ENCODE results near the gene NR1D1. TPM values are rescaled to one million over a fixed set of nuclear protein-coding genes. Genes with fewer than 3 reads are reported as not detected.

NR1D1 gene
- total RNA-seq, 1 experiment from 2014 or later: 7.5 TPM

GRCh38 chr17:40097087-40097486 is 3.3 kb downstream of the NR1D1 start:
- DNase-seq (ENCODE audit: unreplicated experiment): no peak
- no peak overlapping the region for H3K27ac Mint-ChIP-seq (ENCODE audit: low read depth, unreplicated experiment)
- ChIA-PET POLR2A (interaction anchor here (0.6 to 7.5 kb wide), 9 partner anchors 12 to 1417 kb away, joined by 3 to 340 read pairs (median 82); partner anchors contain the start of genes CASC3, MSL1 and THRA), CTCF (interaction anchor here (0.6 to 8.0 kb wide), 7 partner anchors 11 to 547 kb away, joined by 3 to 86 read pairs (median 4); partner anchors contain the start of gene MED24)
- peaks cover 64% of the 10 kb centered on the region for H3K36me3 Mint-ChIP-seq (ENCODE audit: insufficient read depth, unreplicated experiment)
- no peak for TF ChIP-seq CTCF (IDR thresholded peaks at IDR 0.05; ENCODE audit: unreplicated experiment)
- peaks cover 31% of the 10 kb centered on the region for H3K4me1 Mint-ChIP-seq (ENCODE audit: insufficient read depth, unreplicated experiment)
- H3K27me3 Mint-ChIP-seq (ENCODE audit: insufficient read depth, unreplicated experiment): no peaks in the 10 kb centered on the region
- no peaks in the 10 kb centered on the region for H3K9me3 Mint-ChIP-seq (ENCODE audit: unreplicated experiment)
- no TSS peak for BruUV-seq (replicated peaks)
- H3K4me3 Mint-ChIP-seq (ENCODE audit: unreplicated experiment): no peak overlapping the region
- intact Hi-C loops (cut with micrococcal nuclease): no loop called here

DNA sequence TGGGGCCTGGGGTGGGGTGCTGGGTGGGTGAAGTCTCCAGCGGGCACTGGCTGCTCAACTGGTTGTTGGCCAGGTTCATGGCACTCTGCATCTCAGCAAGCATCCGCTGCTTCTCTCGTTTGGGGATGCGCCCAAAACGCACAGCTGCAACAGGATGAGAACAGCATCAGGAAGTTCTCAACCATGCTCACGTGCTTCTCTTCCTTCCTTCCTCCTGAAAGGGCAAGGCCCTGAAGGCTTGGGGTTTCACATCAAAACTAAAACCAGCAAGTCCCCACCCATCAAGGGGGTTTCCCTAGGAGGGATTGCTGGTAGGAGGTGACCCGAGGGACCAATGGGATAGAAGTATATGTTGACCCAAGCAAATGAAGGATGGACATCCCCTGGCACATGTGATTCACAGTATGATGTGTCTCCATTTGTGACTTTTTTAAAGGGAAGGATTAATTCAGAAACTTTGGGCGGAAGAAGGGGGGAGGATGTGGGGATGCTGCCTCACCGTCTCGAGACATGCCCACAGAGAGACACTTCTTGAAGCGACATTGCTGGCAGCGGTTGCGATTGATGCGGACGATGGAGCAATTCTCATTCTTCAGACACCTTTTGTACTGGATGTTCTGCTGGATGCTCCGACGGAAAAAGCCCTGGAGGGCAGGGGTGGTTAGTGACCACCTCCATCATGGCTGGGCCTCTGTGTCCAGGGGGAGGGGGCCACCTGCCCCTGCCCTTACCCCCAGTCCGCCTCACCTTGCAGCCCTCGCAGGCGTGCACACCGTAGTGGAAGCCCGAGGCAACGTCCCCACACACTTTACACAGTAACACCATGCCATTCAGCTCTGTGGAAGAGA is 4.2 kb downstream of the NR1D1 start:
- POLR2A ChIA-PET: interaction anchor here (0.7 kb wide), 1 partner anchor 145 kb away, joined by 4 read pairs; no protein-coding TSS in a partner anchor
- no peak for DNase-seq (ENCODE audit: unreplicated experiment)
- intact Hi-C loops (cut with micrococcal nuclease): no loop called here
- Mint-ChIP-seq H3K27ac (ENCODE audit: low read depth, unreplicated experiment) (no peak overlapping the region), H3K4me1 (ENCODE audit: insufficient read depth, unreplicated experiment) (peaks cover 28% of the 10 kb centered on the region), H3K27me3 (ENCODE audit: insufficient read depth, unreplicated experiment) (no peaks in the 10 kb centered on the region), H3K4me3 (ENCODE audit: unreplicated experiment) (no peak overlapping the region), H3K36me3 (ENCODE audit: insufficient read depth, unreplicated experiment) (peaks cover 68% of the 10 kb centered on the region), H3K9me3 (ENCODE audit: unreplicated experiment) (no peaks in the 10 kb centered on the region)
- TF ChIP-seq CTCF (IDR thresholded peaks at IDR 0.05; ENCODE audit: unreplicated experiment): no peak
- no TSS peak for BruUV-seq (replicated peaks)
- CTCF ChIA-PET: interaction anchor here (0.6 to 8.0 kb wide), 6 partner anchors 10 to 546 kb away, joined by 3 to 86 read pairs (median 6); no protein-coding TSS in a partner anchor

GRCh38 chr17:40095351-40095943 is 4.9 kb downstream of the NR1D1 start:
- intact Hi-C loops (cut with micrococcal nuclease): no loop called here
- no peak for TF ChIP-seq CTCF (IDR thresholded peaks at IDR 0.05; ENCODE audit: unreplicated experiment)
- ChIA-PET POLR2A (interaction anchor here (0.7 to 1.0 kb wide), 2 partner anchors 80 to 81 kb away, joined by 3 read pairs; no protein-coding TSS in a partner anchor), CTCF (interaction anchor here (1.5 kb wide), 1 partner anchor 20 kb away, joined by 6 read pairs; no protein-coding TSS in a partner anchor)
- H3K4me3 Mint-ChIP-seq (ENCODE audit: unreplicated experiment): no peak overlapping the region
- no TSS peak for BruUV-seq (replicated peaks)
- H3K36me3 Mint-ChIP-seq (ENCODE audit: insufficient read depth, unreplicated experiment): peaks cover 68% of the 10 kb centered on the region
- H3K27me3 Mint-ChIP-seq (ENCODE audit: insufficient read depth, unreplicated experiment): no peaks in the 10 kb centered on the region
- no peaks in the 10 kb centered on the region for H3K9me3 Mint-ChIP-seq (ENCODE audit: unreplicated experiment)
- H3K27ac Mint-ChIP-seq (ENCODE audit: low read depth, unreplicated experiment): no peak overlapping the region
- peaks cover 20% of the 10 kb centered on the region for H3K4me1 Mint-ChIP-seq (ENCODE audit: insufficient read depth, unreplicated experiment)
- no peak for DNase-seq (ENCODE audit: unreplicated experiment)

DNA sequence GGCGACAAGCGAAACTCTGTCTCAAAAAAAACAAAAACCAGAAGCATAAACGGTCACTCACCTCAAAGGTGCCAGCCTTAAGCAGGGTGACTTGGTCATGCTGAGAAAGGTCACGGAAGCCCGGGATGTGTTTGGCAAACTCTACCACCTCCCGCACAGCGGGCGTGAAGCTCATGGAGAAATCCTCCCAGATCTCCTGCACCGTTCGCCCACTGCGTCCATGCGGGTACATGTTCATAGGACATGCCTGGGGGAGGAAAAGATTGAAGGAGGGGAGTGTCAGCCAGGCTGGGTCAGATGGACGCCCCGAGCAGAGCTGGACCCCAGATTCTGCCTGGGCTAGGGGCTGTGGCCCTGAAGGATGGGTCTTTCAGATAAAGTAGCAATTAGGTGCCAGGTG is 5.5 kb downstream of the NR1D1 start:
- ChIA-PET POLR2A (interaction anchor here (0.7 to 1.0 kb wide), 3 partner anchors 21 to 82 kb away, joined by 3 read pairs; no protein-coding TSS in a partner anchor), CTCF (interaction anchor here (0.5 to 1.5 kb wide), 3 partner anchors 18 to 123 kb away, joined by 3 to 6 read pairs (median 4); no protein-coding TSS in a partner anchor)
- H3K27ac Mint-ChIP-seq (ENCODE audit: low read depth, unreplicated experiment): no peak overlapping the region
- intact Hi-C loops (cut with micrococcal nuclease): no loop called here
- H3K27me3 Mint-ChIP-seq (ENCODE audit: insufficient read depth, unreplicated experiment): no peaks in the 10 kb centered on the region
- H3K4me1 Mint-ChIP-seq (ENCODE audit: insufficient read depth, unreplicated experiment): peaks cover 20% of the 10 kb centered on the region
- BruUV-seq (replicated peaks): no TSS peak
- TF ChIP-seq CTCF (IDR thresholded peaks at IDR 0.05; ENCODE audit: unreplicated experiment): no peak
- H3K9me3 Mint-ChIP-seq (ENCODE audit: unreplicated experiment): no peaks in the 10 kb centered on the region
- no peak overlapping the region for H3K4me3 Mint-ChIP-seq (ENCODE audit: unreplicated experiment)
- H3K36me3 Mint-ChIP-seq (ENCODE audit: insufficient read depth, unreplicated experiment): peaks cover 66% of the 10 kb centered on the region
- no peak for DNase-seq (ENCODE audit: unreplicated experiment)
